Keratinocyte (primary cell): ENCODE data around the gene EIF1AD.

Source experiments
- CTCF ChIP-seq, 3 experiments: IDR thresholded peaks in 1 of 3; conservative IDR thresholded peaks in 1 of 3; optimal IDR thresholded peaks in 1 of 3; 2 replicates in 2 of 3; 3 replicates in 1 of 3; pipeline versions ENCODE3 to v1.5.1; 2011; ENCODE audit warnings: low read length in 3 of 3, mild to moderate bottlenecking in 3 of 3, moderate library complexity in 2 of 3, control low read depth in 1 of 3, inconsistent platforms in 1 of 3; ENCODE audit not compliant: insufficient read depth in 2 of 3; ENCODE audit errors: extremely low read depth in 1 of 3
- EZH2 ChIP-seq: IDR thresholded peaks from one replicate; pipeline ENCODE4 v1.6.1; 2012; ENCODE audit warnings: inconsistent platforms, mild to moderate bottlenecking, low read length, moderate library complexity

- TF ChIP-seq CTCF (optimal IDR thresholded peaks at IDR 0.05 in 1 of 3, IDR thresholded peaks at IDR 0.05 in 1 of 3, conservative IDR thresholded peaks at IDR 0.05 in 1 of 3; ENCODE audit: extremely low read depth in 1 of 3, insufficient read depth in 2 of 3, low read length in 3 of 3): no peak
- peak; percentile 47 for TF ChIP-seq EZH2
These were observed 9.9 kb upstream of the EIF1AD start, which contains the start of gene CST6 for GRCh38 chr11:66011785-66012303.
